Vagina (tissue), 2 donors: Measurements from ENCODE around the gene KRTAP10-8. TPM values are rescaled to one million over a fixed set of nuclear protein-coding genes. Genes with fewer than 3 reads are reported as not detected.
"Not testable (repeated sequence)": the region's sequence is repeated elsewhere in the genome, so short reads cannot be mapped to it uniquely, and the experiment has no call there.

Source experiments
- DNase-seq, 2 donors: peaks; one replicate each; pipeline ENCODE4 v3.0.0-alpha.2; 2017; ENCODE audit errors: extremely low spot score in 2 of 2
- H3K27ac ChIP-seq: fragments of 200-600 bp; sonication (generic); one replicate; pipeline ENCODE4 v1.5.1; 2019
- H3K27me3 ChIP-seq: fragments of 200-600 bp; sonication (generic); one replicate; pipeline ENCODE4 v1.5.1; 2019
- H3K36me3 ChIP-seq, 2 donors: fragments of 200-600 bp; sonication (generic); one replicate each; pipeline ENCODE4 v1.5.1; 2017 to 2019
- H3K4me1 ChIP-seq: fragments of 200-600 bp; sonication (generic); one replicate; pipeline ENCODE4 v1.5.1; 2019
- H3K4me3 ChIP-seq, 2 donors: fragments of 200-600 bp; sonication (generic); 1 replicate in 1 of 2; 2 replicates in 1 of 2; pipeline ENCODE4 v1.5.1; 2016 to 2019
- H3K9me3 ChIP-seq: fragments of 200-600 bp; sonication (generic); one replicate; pipeline ENCODE4 v1.5.1; 2019
- POLR2A ChIP-seq, 2 donors: fragments of 450-650 bp; IDR thresholded peaks; one replicate each; pipeline ENCODE4 v1.6.1; 2017; ENCODE audit warnings: antibody characterized with exemption in 2 of 2, mild to moderate bottlenecking in 2 of 2, moderate library complexity in 2 of 2
- POLR2AphosphoS5 ChIP-seq, 2 donors: sonication (generic); formaldehyde crosslinking; IDR thresholded peaks; one replicate each; pipeline ENCODE4 v1.9.0; 2017; ENCODE audit warnings: antibody characterized with exemption in 2 of 2, mild to moderate bottlenecking in 2 of 2, low read depth in 1 of 2; ENCODE audit not compliant: insufficient read depth in 1 of 2
- intact Hi-C: fragments of 100-400 bp; cut with DNase I; formaldehyde crosslinking; loops from one replicate; pipeline ENCODE4 v1.15.1; 2023
- total RNA-seq: library from RNA; depleted of rRNA; stranded (reverse); fragments of >200 nt; gene quantifications from one replicate; pipeline ENCODE4 v1.2.3, GENCODE V29; 2016
- TF ChIP-seq, protein P1 (sequence below), 3 experiments: fragments of 450-650 bp in 2 of 3; fragments of 200-600 bp in 1 of 3; sonication (generic) in 1 of 3; IDR thresholded peaks; one replicate each; pipeline ENCODE4 v1.5.1; 2017 to 2019; ENCODE audit warnings: antibody characterized with exemption in 3 of 3, mild to moderate bottlenecking in 2 of 3, moderate library complexity in 2 of 3

The KRTAP10-8 gene
- total RNA-seq, 1 donor from 2014 or later = not detected

GRCh38 chr21:44579833-44580144, 32.1 kb upstream of the KRTAP10-8 start:
- H3K9me3 ChIP-seq = peaks cover 10% of the 10 kb centered on the region
- TF ChIP-seq, protein P1, sequence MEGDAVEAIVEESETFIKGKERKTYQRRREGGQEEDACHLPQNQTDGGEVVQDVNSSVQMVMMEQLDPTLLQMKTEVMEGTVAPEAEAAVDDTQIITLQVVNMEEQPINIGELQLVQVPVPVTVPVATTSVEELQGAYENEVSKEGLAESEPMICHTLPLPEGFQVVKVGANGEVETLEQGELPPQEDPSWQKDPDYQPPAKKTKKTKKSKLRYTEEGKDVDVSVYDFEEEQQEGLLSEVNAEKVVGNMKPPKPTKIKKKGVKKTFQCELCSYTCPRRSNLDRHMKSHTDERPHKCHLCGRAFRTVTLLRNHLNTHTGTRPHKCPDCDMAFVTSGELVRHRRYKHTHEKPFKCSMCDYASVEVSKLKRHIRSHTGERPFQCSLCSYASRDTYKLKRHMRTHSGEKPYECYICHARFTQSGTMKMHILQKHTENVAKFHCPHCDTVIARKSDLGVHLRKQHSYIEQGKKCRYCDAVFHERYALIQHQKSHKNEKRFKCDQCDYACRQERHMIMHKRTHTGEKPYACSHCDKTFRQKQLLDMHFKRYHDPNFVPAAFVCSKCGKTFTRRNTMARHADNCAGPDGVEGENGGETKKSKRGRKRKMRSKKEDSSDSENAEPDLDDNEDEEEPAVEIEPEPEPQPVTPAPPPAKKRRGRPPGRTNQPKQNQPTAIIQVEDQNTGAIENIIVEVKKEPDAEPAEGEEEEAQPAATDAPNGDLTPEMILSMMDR (IDR thresholded peaks at IDR 0.05) = no peak
- no peak for TF ChIP-seq POLR2AphosphoS5 (IDR thresholded peaks at IDR 0.05; ENCODE audit: insufficient read depth in 1 of 2, low read depth in 1 of 2)
- TF ChIP-seq POLR2A (IDR thresholded peaks at IDR 0.05) = no peak
- no peaks in the 10 kb centered on the region for H3K36me3 ChIP-seq
- H3K4me3 ChIP-seq = no peak overlapping the region
- no peak overlapping the region for H3K27ac ChIP-seq
- H3K4me1 ChIP-seq = peaks cover under 1% of the 10 kb centered on the region
- no peaks in the 10 kb centered on the region for H3K27me3 ChIP-seq
- intact Hi-C loops = loop anchor here (10.0 kb wide), 1 partner anchor 125 kb away; the partner anchor contains the start of gene LRRC3
- no peak for DNase-seq

GRCh38 chr21:44580231-44580821, 31.6 kb upstream of the KRTAP10-8 start, which contains the start of gene KRTAP10-5:
Gene KRTAP10-5 (minus strand): TSS chr21:44580604. CDS start chr21:44580578, 26 bp downstream.
- H3K27ac ChIP-seq, H3K36me3 ChIP-seq, H3K4me3 ChIP-seq, H3K9me3 ChIP-seq, H3K27me3 ChIP-seq, H3K4me1 ChIP-seq: not testable (repeated sequence)
- DNase-seq = peak; percentile 16 to 77
- intact Hi-C loops = loop anchor here (10.0 kb wide), 1 partner anchor 126 kb away; the partner anchor contains the start of gene LRRC3

GRCh38 chr21:44581158-44581557, 30.7 kb upstream of the KRTAP10-8 start:
- Histone ChIP-seq H3K27ac (no peak overlapping the region), H3K36me3 (no peaks in the 10 kb centered on the region), H3K4me1 (no peaks in the 10 kb centered on the region), H3K4me3 (no peak overlapping the region), H3K27me3 (no peaks in the 10 kb centered on the region), H3K9me3 (peaks cover 10% of the 10 kb centered on the region)
- intact Hi-C loops = loop anchor here (10.0 kb wide), 1 partner anchor 126 kb away; the partner anchor contains the start of gene LRRC3
- DNase-seq = no peak
- TF ChIP-seq POLR2A (IDR thresholded peaks at IDR 0.05) (no peak), POLR2AphosphoS5 (IDR thresholded peaks at IDR 0.05; ENCODE audit: insufficient read depth in 1 of 2, low read depth in 1 of 2) (no peak)
- TF ChIP-seq, protein P1 (IDR thresholded peaks at IDR 0.05) = no peak

GRCh38 chr21:44582055-44582454, 29.8 kb upstream of the KRTAP10-8 start:
- no peak overlapping the region for H3K27ac ChIP-seq
- intact Hi-C loops = loop anchor here (10.0 kb wide), 1 partner anchor 127 kb away; the partner anchor contains the start of gene LRRC3

DNA sequence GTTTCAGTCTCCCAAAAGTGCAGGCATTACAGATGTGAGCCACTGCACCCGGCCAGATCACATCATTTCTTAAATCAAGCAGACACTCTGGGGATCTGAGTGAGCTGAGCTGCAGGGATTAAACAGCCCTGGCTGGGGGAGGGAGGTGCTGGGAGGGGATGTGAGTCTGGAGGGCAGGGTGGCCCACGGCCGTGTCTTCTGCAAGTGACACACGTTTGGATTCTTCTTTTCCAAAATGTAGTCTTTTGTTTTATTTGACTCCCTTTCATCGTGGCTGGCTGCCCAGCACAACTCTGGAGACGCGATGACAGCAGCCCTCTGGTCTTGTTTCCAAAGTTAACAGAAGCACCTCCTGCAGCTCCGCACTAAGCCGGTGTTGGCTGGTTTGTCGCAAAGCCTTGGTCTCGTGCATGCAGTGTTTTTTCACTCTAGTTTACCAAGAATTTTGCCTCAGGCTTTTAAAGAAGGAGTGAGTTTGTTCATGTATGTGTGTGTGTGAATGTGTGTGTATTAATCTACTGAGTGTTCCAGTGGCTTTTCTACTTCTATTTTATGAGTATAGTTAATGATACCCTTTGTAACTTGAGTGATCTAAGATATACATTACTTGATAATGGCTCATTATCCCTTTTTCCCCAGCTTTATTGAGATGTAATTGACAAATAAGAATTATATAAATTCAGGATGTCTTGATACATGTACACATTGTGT, 28.6 kb upstream of the KRTAP10-8 start:
- Histone ChIP-seq H3K4me1 (no peaks in the 10 kb centered on the region), H3K9me3 (peaks cover 10% of the 10 kb centered on the region), H3K27ac (no peak overlapping the region), H3K36me3 (no peaks in the 10 kb centered on the region), H3K27me3 (no peaks in the 10 kb centered on the region), H3K4me3 (no peak overlapping the region)
- DNase-seq = peak in 1 of 2 donors; percentile 81
- intact Hi-C loops = loop anchor here (10.0 kb wide), 1 partner anchor 128 kb away; the partner anchor contains the start of gene LRRC3
- no peak for TF ChIP-seq POLR2AphosphoS5 (IDR thresholded peaks at IDR 0.05; ENCODE audit: insufficient read depth in 1 of 2, low read depth in 1 of 2)
- TF ChIP-seq, protein P1 (IDR thresholded peaks at IDR 0.05) = no peak
- TF ChIP-seq POLR2A (IDR thresholded peaks at IDR 0.05) = no peak

More at GRCh38 chr21:44582055-44582454, 29.8 kb upstream of the KRTAP10-8 start:
- TF ChIP-seq, protein P1 (IDR thresholded peaks at IDR 0.05) = no peak
- no peak for TF ChIP-seq POLR2AphosphoS5 (IDR thresholded peaks at IDR 0.05; ENCODE audit: insufficient read depth in 1 of 2, low read depth in 1 of 2)
- TF ChIP-seq POLR2A (IDR thresholded peaks at IDR 0.05) = no peak
- Histone ChIP-seq H3K9me3 (peaks cover 10% of the 10 kb centered on the region), H3K36me3 (no peaks in the 10 kb centered on the region), H3K4me3 (no peak overlapping the region), H3K4me1 (no peaks in the 10 kb centered on the region), H3K27me3 (no peaks in the 10 kb centered on the region)
- peak; percentile 40 to 77 for DNase-seq
